ENCODE measurements around the gene PABPN1. TPM values are rescaled to one million over a fixed set of nuclear protein-coding genes. Genes with fewer than 3 reads are reported as not detected.
A peak's percentile ranks its signal among the peaks of the same experiment; 100 is the strongest.

PABPN1 gene
- total and polyA plus RNA-seq, 2 of the 13 experiments (the other 11 are each of a cell fraction or from before 2014, with no cell fraction given): 233 to 524 TPM

- 0 out of 4 replicates have a peak, but pooled peaks of 1 of the 2 experiments have one; percentile 5 for TF ChIP-seq NR2F1 (CRISPR knock-in tag; IDR thresholded peaks at IDR 0.05)
- no peak; the same call in 1 of the 2 replicates for TF ChIP-seq ZNF512B (CRISPR knock-in tag; IDR thresholded peaks at IDR 0.05; ENCODE audit: borderline replicate concordance)
- TF ChIP-seq AFF4 (CRISPR knock-in tag; IDR thresholded peaks at IDR 0.05): no peak
- TF ChIP-seq CEBPG (CRISPR knock-in tag; IDR thresholded peaks at IDR 0.05): no peak
- TF ChIP-seq TOPORS (CRISPR knock-in tag; IDR thresholded peaks at IDR 0.05): no peak
- peak; percentile 86; the same call in 1 of the 2 replicates for TF ChIP-seq TIGD3 (CRISPR knock-in tag; IDR thresholded peaks at IDR 0.05; ENCODE audit: borderline replicate concordance)
- peak; percentile 63 for TF ChIP-seq ARID5B (CRISPR knock-in tag; IDR thresholded peaks at IDR 0.05)
- TF ChIP-seq NR2C2 (CRISPR knock-in tag; IDR thresholded peaks at IDR 0.05; ENCODE audit: borderline replicate concordance): peak; percentile 85
- TF ChIP-seq FOXO1 (CRISPR knock-in tag; IDR thresholded peaks at IDR 0.05): peak; percentile 31; the same call in 1 of the 2 replicates
- no peak for TF ChIP-seq ZNF816 (CRISPR knock-in tag; IDR thresholded peaks at IDR 0.05; ENCODE audit: borderline replicate concordance)
- TF ChIP-seq TFDP2 (CRISPR knock-in tag; IDR thresholded peaks at IDR 0.05): peak; percentile 91
- peak; percentile 69; the same call in 1 of the 2 replicates for TF ChIP-seq ZNF614 (CRISPR knock-in tag; IDR thresholded peaks at IDR 0.05; ENCODE audit: borderline replicate concordance)
- peak; percentile 74 for TF ChIP-seq EED (CRISPR knock-in tag; IDR thresholded peaks at IDR 0.05)
- no peak for TF ChIP-seq NFE2L2 (IDR thresholded peaks at IDR 0.05; ENCODE audit: low read length)
These were observed 35.0 kb upstream of the PABPN1 start, which contains the start of gene HOMEZ (continued) for GRCh38 chr14:23286020-23286901.
